Mucosa of rectum (tissue), 2 donors: ENCODE measurements around the gene HSFX2.
"Not testable (repeated sequence)": the region's sequence is repeated elsewhere in the genome, so short reads cannot be mapped to it uniquely, and the experiment has no call there.

Source experiments
- H3K27ac ChIP-seq, 2 donors: one replicate each; pipeline ENCODE4 v1.7.0; 2013; ENCODE audit warnings: inconsistent platforms in 2 of 2, low read depth in 2 of 2, low read length in 2 of 2
- H3K27me3 ChIP-seq, 2 donors: one replicate each; pipeline ENCODE4 v1.7.0; 2013; ENCODE audit warnings: low read length in 2 of 2; ENCODE audit not compliant: control insufficient read depth in 2 of 2, insufficient read depth in 2 of 2
- H3K36me3 ChIP-seq, 2 donors: one replicate each; pipeline ENCODE4 v1.7.0; 2013; ENCODE audit warnings: low read length in 2 of 2; ENCODE audit not compliant: control insufficient read depth in 2 of 2, insufficient read depth in 2 of 2
- H3K4me1 ChIP-seq, 2 donors: one replicate each; pipeline ENCODE4 v1.7.0; 2013; ENCODE audit warnings: low read length in 2 of 2, mild to moderate bottlenecking in 1 of 2; ENCODE audit not compliant: control insufficient read depth in 2 of 2, insufficient read depth in 2 of 2
- H3K4me3 ChIP-seq, 2 donors: one replicate each; pipeline ENCODE4 v1.7.0; 2013; ENCODE audit warnings: low read length in 2 of 2
- H3K9ac ChIP-seq, 2 donors: one replicate each; pipeline ENCODE4 v1.7.0; 2013; ENCODE audit warnings: low read length in 2 of 2, low read depth in 1 of 2, mild to moderate bottlenecking in 1 of 2
- H3K9me3 ChIP-seq, 2 donors: one replicate each; pipeline ENCODE4 v1.7.0; 2013; ENCODE audit warnings: low read length in 2 of 2; ENCODE audit not compliant: control insufficient read depth in 2 of 2
- donor health status: healthy.
- donor health status: Normal muscosa, but diverticular disease.

The HSFX2 gene

GRCh38 chrX:149598603-149599002 lies 3.5 kb upstream of the HSFX2 start:
- not testable (repeated sequence) for H3K9me3 ChIP-seq, H3K4me3 ChIP-seq, H3K27ac ChIP-seq, H3K27me3 ChIP-seq, H3K9ac ChIP-seq, H3K4me1 ChIP-seq, H3K36me3 ChIP-seq

- not testable (repeated sequence) for H3K9ac ChIP-seq, H3K9me3 ChIP-seq, H3K27me3 ChIP-seq, H3K4me1 ChIP-seq, H3K4me3 ChIP-seq, H3K27ac ChIP-seq, H3K36me3 ChIP-seq
Observed at GRCh38 chrX:149595943-149596342, 829 bp upstream of the HSFX2 start.

GRCh38 chrX:149590993-149591392 lies 4.1 kb downstream of the HSFX2 start:
- not testable (repeated sequence) for H3K36me3 ChIP-seq

GRCh38 chrX:149587359-149587758 lies 7.8 kb downstream of the HSFX2 start, which contains the start of gene MAGEA9B:
TSS of gene MAGEA9B (minus strand) at chrX:149587459. CDS start at chrX:149583179, 4,280 bp downstream.
- H3K4me1 ChIP-seq, H3K9me3 ChIP-seq, H3K27me3 ChIP-seq, H3K4me3 ChIP-seq, H3K36me3 ChIP-seq, H3K9ac ChIP-seq, H3K27ac ChIP-seq: not testable (repeated sequence)

More at GRCh38 chrX:149590993-149591392, 4.1 kb downstream of the HSFX2 start:
- not testable (repeated sequence) for H3K4me1 ChIP-seq, H3K4me3 ChIP-seq, H3K9me3 ChIP-seq, H3K27me3 ChIP-seq, H3K9ac ChIP-seq, H3K27ac ChIP-seq

DNA sequence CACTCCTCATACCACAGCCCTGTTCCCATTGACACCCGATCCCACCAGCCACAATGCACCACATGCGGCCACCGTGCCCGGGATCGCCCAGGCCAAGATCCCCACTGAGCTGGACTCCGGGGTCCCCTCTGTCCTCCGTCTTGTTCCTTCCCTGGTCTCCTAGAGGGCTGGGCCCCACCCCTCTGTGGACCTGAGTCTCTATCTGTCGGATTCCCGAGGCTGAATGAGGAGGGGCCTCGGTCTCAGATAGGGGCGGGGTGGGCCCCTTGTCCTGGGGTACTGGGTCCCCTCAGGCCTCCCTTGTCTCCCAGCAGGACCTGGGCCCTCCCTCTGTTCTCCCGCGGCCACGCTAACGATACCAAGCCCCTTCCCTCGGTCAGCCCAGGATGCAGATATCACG lies 9.5 kb downstream of the HSFX2 start:
- H3K9me3 ChIP-seq, H3K36me3 ChIP-seq, H3K27ac ChIP-seq, H3K27me3 ChIP-seq, H3K4me3 ChIP-seq, H3K9ac ChIP-seq, H3K4me1 ChIP-seq: not testable (repeated sequence)

DNA sequence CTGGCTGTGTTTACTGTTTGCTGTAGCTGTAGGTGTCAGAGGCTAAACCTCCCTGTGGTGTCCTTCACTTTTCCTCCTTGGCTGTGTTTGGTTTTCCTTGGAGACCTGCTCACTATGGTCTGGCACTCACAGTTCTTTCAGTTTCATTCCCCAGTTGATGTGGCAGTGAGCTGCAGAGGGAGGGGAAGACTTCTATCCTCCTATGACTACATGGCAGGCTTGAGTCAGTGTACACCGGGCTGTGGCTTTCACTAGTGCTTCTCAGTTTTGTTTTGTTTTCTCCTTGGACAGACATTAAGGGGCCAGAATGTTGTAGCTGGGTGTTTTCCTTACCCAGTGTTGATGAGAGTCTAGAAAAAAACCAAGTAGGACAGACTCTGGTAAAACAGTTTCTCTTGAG lies 21.7 kb downstream of the HSFX2 start:
- not testable (repeated sequence) for H3K4me3 ChIP-seq, H3K27ac ChIP-seq, H3K9ac ChIP-seq, H3K4me1 ChIP-seq, H3K9me3 ChIP-seq, H3K36me3 ChIP-seq, H3K27me3 ChIP-seq

GRCh38 chrX:149572743-149573142 lies 22.4 kb downstream of the HSFX2 start:
- Histone ChIP-seq H3K36me3 (no peaks in the 10 kb centered on the region), H3K27me3 (no peaks in the 10 kb centered on the region), H3K4me3 (no peak overlapping the region), H3K9ac (no peak overlapping the region), H3K9me3 (no peaks in the 10 kb centered on the region), H3K27ac (no peak overlapping the region), H3K4me1 (no peaks in the 10 kb centered on the region)

DNA sequence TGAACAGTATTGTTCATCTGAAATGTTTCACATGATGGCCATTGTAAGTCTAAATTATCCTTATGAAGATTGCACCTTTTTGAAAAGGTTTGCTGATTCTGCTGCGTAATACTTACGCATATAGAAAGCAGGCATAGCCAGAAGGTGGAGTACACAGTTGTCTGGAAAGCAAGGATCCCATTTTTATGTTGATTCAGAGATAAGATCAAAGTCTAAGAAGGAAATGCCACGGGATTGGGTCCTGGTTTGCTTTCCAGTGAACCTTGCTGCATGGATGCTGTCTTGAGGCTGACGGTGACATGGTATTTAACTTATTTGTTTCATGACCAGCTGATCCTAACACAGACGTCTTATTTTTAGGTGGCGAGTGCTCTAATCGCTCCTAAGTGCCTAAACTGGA lies 23.3 kb downstream of the HSFX2 start:
- Histone ChIP-seq H3K9me3 (no peaks in the 10 kb centered on the region), H3K9ac (no peak overlapping the region), H3K27me3 (no peaks in the 10 kb centered on the region), H3K27ac (no peak overlapping the region), H3K36me3 (no peaks in the 10 kb centered on the region), H3K4me3 (no peak overlapping the region), H3K4me1 (no peaks in the 10 kb centered on the region)

GRCh38 chrX:149570668-149571067 lies 24.4 kb downstream of the HSFX2 start:
- H3K9me3 ChIP-seq: no peaks in the 10 kb centered on the region
- H3K4me3 ChIP-seq: no peak overlapping the region
- H3K27ac ChIP-seq: no peak overlapping the region
- H3K4me1 ChIP-seq: no peaks in the 10 kb centered on the region
- no peaks in the 10 kb centered on the region for H3K27me3 ChIP-seq
- no peak overlapping the region for H3K9ac ChIP-seq
- H3K36me3 ChIP-seq: no peaks in the 10 kb centered on the region

DNA sequence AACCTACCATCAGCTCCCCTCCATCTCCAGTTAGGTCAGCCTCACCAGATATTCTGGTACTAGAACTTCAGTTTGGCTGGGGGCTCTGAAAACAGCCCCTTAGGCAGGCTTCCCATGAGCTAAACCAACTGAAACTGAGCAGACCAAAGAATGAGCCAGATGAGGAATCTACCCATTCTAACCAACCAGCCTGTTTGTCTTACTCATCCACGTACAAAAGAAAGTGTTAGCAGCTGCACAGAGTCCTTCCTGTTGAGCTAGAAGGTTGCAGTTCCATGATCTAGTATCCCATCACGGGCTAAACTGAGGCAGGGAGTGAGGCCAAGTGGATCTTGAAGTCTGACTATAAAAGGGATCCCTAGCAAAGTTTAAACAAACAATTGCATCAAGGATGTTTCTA lies 25.3 kb downstream of the HSFX2 start:
- Histone ChIP-seq H3K27ac (no peak overlapping the region), H3K9ac (no peak overlapping the region), H3K4me1 (no peaks in the 10 kb centered on the region), H3K36me3 (no peaks in the 10 kb centered on the region), H3K9me3 (no peaks in the 10 kb centered on the region), H3K4me3 (no peak overlapping the region), H3K27me3 (no peaks in the 10 kb centered on the region)

GRCh38 chrX:149568701-149569296 lies 26.3 kb downstream of the HSFX2 start:
- H3K4me3 ChIP-seq: no peak overlapping the region
- H3K36me3 ChIP-seq: no peaks in the 10 kb centered on the region
- no peak overlapping the region for H3K9ac ChIP-seq
- H3K27ac ChIP-seq: no peak overlapping the region
- no peaks in the 10 kb centered on the region for H3K4me1 ChIP-seq
- H3K27me3 ChIP-seq: no peaks in the 10 kb centered on the region
- no peaks in the 10 kb centered on the region for H3K9me3 ChIP-seq
